ENCODE data around the gene GNS. TPM values are rescaled to one million over a fixed set of nuclear protein-coding genes. Genes with fewer than 3 reads are reported as not detected.
A peak's percentile ranks its signal among the peaks of the same experiment; 100 is the strongest.

Gene GNS
- total RNA-seq, 2 donors from 2014 or later: 76.5 to 106 TPM

- no peak for TF ChIP-seq CTCF (IDR thresholded peaks at IDR 0.05)
- no peak overlapping the region for H3K4me3 ChIP-seq
- DNase-seq (ENCODE audit: low spot score): no peak
Observed at GRCh38 chr12:64680235-64680634, 79.0 kb downstream of the GNS start.

GRCh38 chr12:64679487-64680001, 79.7 kb downstream of the GNS start:
- Histone ChIP-seq H3K9me3 (no peaks in the 10 kb centered on the region), H3K4me1 (peaks cover 0 to 91% of the 10 kb centered on the region in 2 donors), H3K4me3 (peak overlapping the region in 1 of 2 donors; percentile 20), H3K27me3 (no peaks in the 10 kb centered on the region), H3K36me3 (no peaks in the 10 kb centered on the region), H3K27ac (peak overlapping the region; percentile 84 to 94)
- no peak for TF ChIP-seq CTCF (IDR thresholded peaks at IDR 0.05)
- peak; percentile 88 for DNase-seq (ENCODE audit: low spot score)

More at GRCh38 chr12:64680235-64680634, 79.0 kb downstream of the GNS start:
- H3K4me1 ChIP-seq: peaks cover 0 to 84% of the 10 kb centered on the region in 2 donors
- no peaks in the 10 kb centered on the region for H3K9me3 ChIP-seq
- H3K36me3 ChIP-seq: peaks cover 2% of the 10 kb centered on the region
- H3K27me3 ChIP-seq: no peaks in the 10 kb centered on the region
- H3K27ac ChIP-seq: peak overlapping the region; percentile 84 to 94

GRCh38 chr12:64678835-64679234, 80.4 kb downstream of the GNS start:
- TF ChIP-seq CTCF (IDR thresholded peaks at IDR 0.05): no peak
- peak overlapping the region; percentile 84 to 94 for H3K27ac ChIP-seq
- no peaks in the 10 kb centered on the region for H3K36me3 ChIP-seq
- H3K4me3 ChIP-seq: no peak overlapping the region
- H3K9me3 ChIP-seq: no peaks in the 10 kb centered on the region
- no peak for DNase-seq (ENCODE audit: low spot score)
- H3K27me3 ChIP-seq: no peaks in the 10 kb centered on the region
- H3K4me1 ChIP-seq: peaks cover 0 to 95% of the 10 kb centered on the region in 2 donors

GRCh38 chr12:64678248-64678647, 81.0 kb downstream of the GNS start:
- H3K4me1 ChIP-seq: peaks cover 0 to 95% of the 10 kb centered on the region in 2 donors
- H3K9me3 ChIP-seq: no peaks in the 10 kb centered on the region
- no peak overlapping the region for H3K4me3 ChIP-seq
- H3K27ac ChIP-seq: peak overlapping the region; percentile 84 to 94
- no peak for TF ChIP-seq CTCF (IDR thresholded peaks at IDR 0.05)
- no peaks in the 10 kb centered on the region for H3K27me3 ChIP-seq
- H3K36me3 ChIP-seq: no peaks in the 10 kb centered on the region
- no peak for DNase-seq (ENCODE audit: low spot score)

GRCh38 chr12:64675795-64676194, 83.4 kb downstream of the GNS start:
- Histone ChIP-seq H3K36me3 (no peaks in the 10 kb centered on the region), H3K27ac (peak overlapping the region; percentile 84 to 94), H3K9me3 (no peaks in the 10 kb centered on the region), H3K4me1 (peaks cover 0 to 97% of the 10 kb centered on the region in 2 donors), H3K4me3 (no peak overlapping the region), H3K27me3 (no peaks in the 10 kb centered on the region)
- DNase-seq (ENCODE audit: low spot score): no peak
- no peak for TF ChIP-seq CTCF (IDR thresholded peaks at IDR 0.05)

GRCh38 chr12:64674367-64674922, 84.8 kb downstream of the GNS start:
- DNase-seq (ENCODE audit: low spot score): no peak
- Histone ChIP-seq H3K4me3 (no peak overlapping the region), H3K36me3 (no peaks in the 10 kb centered on the region), H3K27me3 (no peaks in the 10 kb centered on the region), H3K9me3 (no peaks in the 10 kb centered on the region), H3K27ac (peak overlapping the region; percentile 84 to 94), H3K4me1 (peaks cover 0 to 97% of the 10 kb centered on the region in 2 donors)
- no peak for TF ChIP-seq CTCF (IDR thresholded peaks at IDR 0.05)
